Measurements from ENCODE around the gene PTPRD. TPM values are rescaled to one million over a fixed set of nuclear protein-coding genes. Genes with fewer than 3 reads are reported as not detected.

PTPRD gene
- total and polyA plus RNA-seq, 2 donors from 2014 or later: 6.4 to 78.9 TPM

DNA sequence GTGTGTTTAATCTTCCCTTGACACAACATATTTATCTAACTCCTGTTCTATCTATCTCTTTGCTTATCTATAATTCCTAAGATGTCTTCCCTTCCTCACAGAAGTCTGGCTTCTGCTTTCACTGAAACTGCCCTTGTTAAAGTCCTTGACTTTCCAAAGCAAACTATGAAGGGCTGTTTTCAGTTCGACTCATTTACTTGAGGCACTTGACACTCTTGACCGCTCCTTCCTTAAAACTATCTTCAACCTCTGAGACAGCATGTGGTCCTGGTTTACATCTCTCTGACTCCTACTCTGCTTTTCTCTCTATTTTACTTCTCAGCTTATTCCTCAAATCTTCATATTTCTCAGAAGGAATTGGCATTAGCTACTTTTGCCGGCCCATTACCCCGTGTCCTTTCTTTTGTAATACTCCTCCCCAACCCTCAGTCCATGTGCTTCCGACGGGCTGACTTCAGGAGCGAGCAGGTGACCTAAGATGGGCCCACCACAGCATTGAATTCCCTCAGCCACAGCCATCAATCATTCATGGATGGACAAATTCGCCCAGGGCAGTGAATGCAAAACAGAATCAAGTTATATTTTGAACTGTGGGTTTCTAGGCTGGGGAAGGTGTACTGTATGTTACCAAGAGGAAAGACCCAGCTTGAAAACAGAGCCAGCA lies 1089.2 kb downstream of the PTPRD start:
- TF ChIP-seq, protein P1, sequence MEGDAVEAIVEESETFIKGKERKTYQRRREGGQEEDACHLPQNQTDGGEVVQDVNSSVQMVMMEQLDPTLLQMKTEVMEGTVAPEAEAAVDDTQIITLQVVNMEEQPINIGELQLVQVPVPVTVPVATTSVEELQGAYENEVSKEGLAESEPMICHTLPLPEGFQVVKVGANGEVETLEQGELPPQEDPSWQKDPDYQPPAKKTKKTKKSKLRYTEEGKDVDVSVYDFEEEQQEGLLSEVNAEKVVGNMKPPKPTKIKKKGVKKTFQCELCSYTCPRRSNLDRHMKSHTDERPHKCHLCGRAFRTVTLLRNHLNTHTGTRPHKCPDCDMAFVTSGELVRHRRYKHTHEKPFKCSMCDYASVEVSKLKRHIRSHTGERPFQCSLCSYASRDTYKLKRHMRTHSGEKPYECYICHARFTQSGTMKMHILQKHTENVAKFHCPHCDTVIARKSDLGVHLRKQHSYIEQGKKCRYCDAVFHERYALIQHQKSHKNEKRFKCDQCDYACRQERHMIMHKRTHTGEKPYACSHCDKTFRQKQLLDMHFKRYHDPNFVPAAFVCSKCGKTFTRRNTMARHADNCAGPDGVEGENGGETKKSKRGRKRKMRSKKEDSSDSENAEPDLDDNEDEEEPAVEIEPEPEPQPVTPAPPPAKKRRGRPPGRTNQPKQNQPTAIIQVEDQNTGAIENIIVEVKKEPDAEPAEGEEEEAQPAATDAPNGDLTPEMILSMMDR (IDR thresholded peaks at IDR 0.05; ENCODE audit: borderline replicate concordance, extremely low read depth, insufficient read depth): no peak
- intact Hi-C loops (cut with DNase I): no loop called here
- H3K4me1 ChIP-seq (ENCODE audit: control insufficient read depth in 2 of 3, insufficient read depth in 2 of 3, low read depth in 1 of 3, low read length in 3 of 3): no peaks in the 10 kb centered on the region
- no peak overlapping the region for H3K9ac ChIP-seq (ENCODE audit: low read length in 3 of 3)
- DNase-seq (peak in 4 of 5 donors; percentile 60 to 81 (median 72)), FAIRE-seq (no peak)
- H3K36me3 ChIP-seq (ENCODE audit: control insufficient read depth in 2 of 3, insufficient read depth in 3 of 3, low read length in 3 of 3): no peaks in the 10 kb centered on the region
- H3K27ac ChIP-seq (ENCODE audit: low read depth in 2 of 2, low read length in 2 of 2): no peak overlapping the region
- no peaks in the 10 kb centered on the region for H3K27me3 ChIP-seq (ENCODE audit: control insufficient read depth, insufficient read depth, low read length)
- no peaks in the 10 kb centered on the region for H3K9me3 ChIP-seq (ENCODE audit: control insufficient read depth in 2 of 3, insufficient read depth in 1 of 3, low read length in 3 of 3)
- no peak overlapping the region for H3K4me3 ChIP-seq (ENCODE audit: low read length in 3 of 3)

GRCh38 chr9:9522406-9522805 lies 1090.4 kb downstream of the PTPRD start:
- Histone ChIP-seq H3K9ac (ENCODE audit: low read length in 3 of 3) (no peak overlapping the region), H3K27ac (ENCODE audit: low read depth in 2 of 2, low read length in 2 of 2) (no peak overlapping the region), H3K4me3 (ENCODE audit: low read length in 3 of 3) (no peak overlapping the region), H3K4me1 (ENCODE audit: control insufficient read depth in 2 of 3, insufficient read depth in 2 of 3, low read depth in 1 of 3, low read length in 3 of 3) (no peaks in the 10 kb centered on the region), H3K27me3 (ENCODE audit: control insufficient read depth, insufficient read depth, low read length) (no peaks in the 10 kb centered on the region), H3K9me3 (ENCODE audit: control insufficient read depth in 2 of 3, insufficient read depth in 1 of 3, low read length in 3 of 3) (no peaks in the 10 kb centered on the region), H3K36me3 (ENCODE audit: control insufficient read depth in 2 of 3, insufficient read depth in 3 of 3, low read length in 3 of 3) (no peaks in the 10 kb centered on the region)
- TF ChIP-seq, protein P1 (IDR thresholded peaks at IDR 0.05; ENCODE audit: borderline replicate concordance, extremely low read depth, insufficient read depth): no peak
- intact Hi-C loops (cut with DNase I): no loop called here
- no peak for FAIRE-seq
- no peak for DNase-seq

DNA sequence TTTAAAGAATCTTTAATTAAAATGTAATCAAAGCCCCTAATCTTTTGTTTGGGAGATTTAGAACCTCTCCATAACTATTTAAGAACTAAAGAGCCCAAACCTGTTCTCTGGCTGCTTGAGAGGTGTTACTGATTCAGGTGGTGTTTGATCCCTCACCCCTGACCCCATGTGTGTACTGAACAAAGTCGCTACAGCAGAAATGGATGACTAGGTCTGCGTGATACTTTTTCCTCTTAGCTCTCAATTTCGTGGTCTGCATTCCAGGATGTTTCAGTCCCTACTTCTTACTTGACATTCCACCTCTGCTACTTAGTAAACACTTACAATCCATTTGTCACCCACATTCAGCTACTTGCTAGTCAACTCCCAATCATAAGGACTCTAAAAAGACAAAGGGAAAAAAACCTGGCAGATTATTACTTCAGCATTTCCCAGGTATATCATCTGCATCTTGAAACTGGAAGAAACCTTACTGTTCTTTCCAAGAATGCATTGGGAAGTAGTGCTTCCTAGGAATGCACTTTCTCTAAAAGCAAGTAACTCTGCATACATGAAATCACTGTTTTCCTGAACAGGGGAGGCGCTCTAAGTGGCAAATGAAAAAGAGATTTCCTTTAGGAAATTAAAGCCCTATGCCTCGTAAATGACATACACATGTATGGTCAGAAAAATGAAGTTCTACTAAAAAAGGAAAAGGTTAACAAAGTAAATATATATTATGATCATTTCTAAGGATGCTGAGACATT lies 1091.6 kb downstream of the PTPRD start:
- Histone ChIP-seq H3K9ac (ENCODE audit: low read length in 3 of 3) (no peak overlapping the region), H3K36me3 (ENCODE audit: control insufficient read depth in 2 of 3, insufficient read depth in 3 of 3, low read length in 3 of 3) (no peaks in the 10 kb centered on the region), H3K4me1 (ENCODE audit: control insufficient read depth in 2 of 3, insufficient read depth in 2 of 3, low read depth in 1 of 3, low read length in 3 of 3) (no peaks in the 10 kb centered on the region), H3K4me3 (ENCODE audit: low read length in 3 of 3) (no peak overlapping the region), H3K9me3 (ENCODE audit: control insufficient read depth in 2 of 3, insufficient read depth in 1 of 3, low read length in 3 of 3) (no peaks in the 10 kb centered on the region), H3K27me3 (ENCODE audit: control insufficient read depth, insufficient read depth, low read length) (no peaks in the 10 kb centered on the region), H3K27ac (ENCODE audit: low read depth in 2 of 2, low read length in 2 of 2) (no peak overlapping the region)
- TF ChIP-seq, protein P1 (IDR thresholded peaks at IDR 0.05; ENCODE audit: borderline replicate concordance, extremely low read depth, insufficient read depth): no peak
- intact Hi-C loops (cut with DNase I): no loop called here
- DNase-seq (peak in 2 of 5 donors; percentile 29), FAIRE-seq (no peak)

Measured in kidney (tissue), 14 donors.